Activated CD4-positive, alpha-beta T cell treated with anti-CD3 and anti-CD28 coated beads for 1 hour (primary cell): Measurements from ENCODE around the gene LYRM4.

Experiments
- DNase-seq: peaks from one replicate; pipeline ENCODE4 v3.0.0-alpha.2; 2020

The LYRM4 gene

GRCh38 chr6:5260661-5261544 is at the start of gene LYRM4, which contains the start of gene FARS2:
Gene LYRM4, minus strand, starts transcription at chr6:5260950. Its CDS starts 217 bp downstream, at chr6:5260733.
Gene FARS2, plus strand, starts transcription at chr6:5261513.
- peak; percentile 87 for DNase-seq

- DNase-seq, result no peak
Observed at GRCh38 chr6:5308066-5308465, 47.3 kb upstream of the LYRM4 start.

- DNase-seq, result no peak
Observed at GRCh38 chr6:5307058-5307457, 46.3 kb upstream of the LYRM4 start.

GRCh38 chr6:5305968-5306626 is 45.3 kb upstream of the LYRM4 start:
- no peak for DNase-seq

- no peak for DNase-seq
Observed at GRCh38 chr6:5303682-5304081, 42.9 kb upstream of the LYRM4 start.

- DNase-seq, result peak; percentile 38
Observed at GRCh38 chr6:5302995-5303622, 42.4 kb upstream of the LYRM4 start.

GRCh38 chr6:5302220-5302946 is 41.6 kb upstream of the LYRM4 start:
- DNase-seq, result no peak

- no peak for DNase-seq
Observed at GRCh38 chr6:5300206-5300764, 39.5 kb upstream of the LYRM4 start.

- no peak for DNase-seq
Observed at GRCh38 chr6:5295623-5296022, 34.9 kb upstream of the LYRM4 start.

- DNase-seq, result no peak
Observed at GRCh38 chr6:5294392-5295211, 33.9 kb upstream of the LYRM4 start.

- no peak for DNase-seq
Observed at GRCh38 chr6:5293692-5294091, 32.9 kb upstream of the LYRM4 start.

- DNase-seq, result no peak
Observed at GRCh38 chr6:5292154-5292553, 31.4 kb upstream of the LYRM4 start.

GRCh38 chr6:5290500-5290899 is 29.8 kb upstream of the LYRM4 start:
- DNase-seq, result no peak

- DNase-seq, result no peak
Observed at GRCh38 chr6:5290097-5290496, 29.3 kb upstream of the LYRM4 start.

- no peak for DNase-seq
Observed at GRCh38 chr6:5287966-5288297, 27.2 kb upstream of the LYRM4 start.

- no peak for DNase-seq
Observed at GRCh38 chr6:5287205-5287965, 26.6 kb upstream of the LYRM4 start.

GRCh38 chr6:5286780-5287179 is 26.0 kb upstream of the LYRM4 start:
- no peak for DNase-seq

- DNase-seq, result no peak
Observed at GRCh38 chr6:5285526-5285925, 24.8 kb upstream of the LYRM4 start.

- DNase-seq, result no peak
Observed at GRCh38 chr6:5285081-5285480, 24.3 kb upstream of the LYRM4 start.

GRCh38 chr6:5282191-5282623 is 21.5 kb upstream of the LYRM4 start:
- no peak for DNase-seq

- DNase-seq, result no peak
Observed at GRCh38 chr6:5280920-5281319, 20.2 kb upstream of the LYRM4 start.
